Caco-2 (cell line): Measurements from ENCODE around the gene IL15. TPM values are rescaled to one million over a fixed set of nuclear protein-coding genes. Genes with fewer than 3 reads are reported as not detected.

Experiments used
- BruUV-seq: library from RNA; stranded (reverse); fragments of 400-500 nt; replicated peaks from 2 replicates; lab custom pipeline; 2021; lab: Mats Ljungman, UMichigan
- CTCF ChIA-PET: fragments of 300-600 bp; sonication (Branson Sonifier 250); formaldehyde crosslinking; loops from one replicate; lab custom pipeline; 2022; ENCODE audit warnings: antibody characterized with exemption; lab: Charles Lee
- POLR2A ChIA-PET: fragments of 300-600 bp; sonication (Branson Sonifier 250); formaldehyde crosslinking; loops from one replicate; lab custom pipeline; 2022; ENCODE audit warnings: antibody characterized with exemption; lab: Charles Lee
- DNase-seq, 2 experiments: peaks; one replicate each; pipeline versions ENCODE4 v3.0.0 to v3.0.0-alpha.2; 2020 to 2022
- H3K27me3 ChIP-seq: replicated peaks from 2 replicates; pipeline ENCODE4 v1.6.0; 2011; ENCODE audit warnings: low read length; ENCODE audit not compliant: control insufficient read depth, insufficient read depth
- H3K36me3 ChIP-seq: 2 replicates; pipeline ENCODE4 v1.5.1; 2011; ENCODE audit warnings: low read length; ENCODE audit not compliant: control insufficient read depth, insufficient read depth
- H3K4me1 ChIP-seq: fragments of 250-450 bp; sonication (Bioruptor Pico); 2 replicates; pipeline ENCODE4 v1.5.1; 2020; ENCODE audit warnings: mild to moderate bottlenecking
- H3K4me3 ChIP-seq: 2 replicates; pipeline ENCODE4 v1.5.1; 2011; ENCODE audit warnings: low read depth, mild to moderate bottlenecking, control low read depth, low read length
- H3K9me3 ChIP-seq: fragments of 250-450 bp; sonication (Bioruptor Pico); 2 replicates; pipeline ENCODE4 v1.5.1; 2020; ENCODE audit warnings: mild to moderate bottlenecking, moderate library complexity
- H3K27ac Mint-ChIP-seq: one replicate; pipeline ENCODE4 v1.8.0; 2022; ENCODE audit warnings: mixed read lengths; ENCODE audit not compliant: unreplicated experiment
- H3K27me3 Mint-ChIP-seq: one replicate; pipeline ENCODE4 v1.8.0; 2022; ENCODE audit warnings: mixed read lengths; ENCODE audit not compliant: insufficient read depth, unreplicated experiment
- H3K36me3 Mint-ChIP-seq: one replicate; pipeline ENCODE4 v1.8.0; 2022; ENCODE audit warnings: mild to moderate bottlenecking, mixed read lengths; ENCODE audit not compliant: insufficient read depth, unreplicated experiment
- H3K4me1 Mint-ChIP-seq: one replicate; pipeline ENCODE4 v1.8.0; 2022; ENCODE audit warnings: low read depth, mixed read lengths; ENCODE audit not compliant: unreplicated experiment
- H3K4me3 Mint-ChIP-seq: one replicate; pipeline ENCODE4 v1.8.0; 2022; ENCODE audit warnings: mild to moderate bottlenecking, moderate library complexity, mixed read lengths; ENCODE audit not compliant: unreplicated experiment
- H3K9me3 Mint-ChIP-seq: one replicate; pipeline ENCODE4 v1.8.0; 2022; ENCODE audit warnings: mixed read lengths; ENCODE audit not compliant: unreplicated experiment
- intact Hi-C: fragments of 100-400 bp; cut with micrococcal nuclease; formaldehyde crosslinking; loops from one replicate; pipeline ENCODE4 v1.10.0; 2022; ENCODE audit not compliant: unreplicated experiment
- total RNA-seq: library from RNA; stranded (reverse); gene quantifications from 2 replicates; pipeline ENCODE4 v1.2.3, GENCODE V29; 2022
- TF ChIP-seq, protein P1 (sequence below), 2 experiments: fragments of 200-600 bp in 1 of 2; IDR thresholded peaks; 1 replicate in 1 of 2; 2 replicates in 1 of 2; pipeline versions ENCODE4 v1.5.1 to v1.8.0; 2011 to 2022; ENCODE audit warnings: antibody characterized with exemption in 1 of 2, control low read depth in 1 of 2, inconsistent platforms in 1 of 2, low read depth in 1 of 2, low read length in 1 of 2, mild to moderate bottlenecking in 1 of 2, moderate library complexity in 1 of 2; ENCODE audit not compliant: insufficient read depth in 1 of 2, severe bottlenecking in 1 of 2, unreplicated experiment in 1 of 2

IL15 gene
- total RNA-seq, 1 experiment from 2014 or later: not detected

GRCh38 chr4:141713771-141714445, 77.5 kb downstream of the IL15 start:
- no peak overlapping the region for H3K4me3 Mint-ChIP-seq
- intact Hi-C loops: no loop called here
- no peak overlapping the region for H3K27ac Mint-ChIP-seq

GRCh38 chr4:141719585-141719984, 83.2 kb downstream of the IL15 start:
- H3K4me3 Mint-ChIP-seq: no peak overlapping the region
- Histone ChIP-seq H3K4me3 (no peak overlapping the region), H3K9me3 (no peaks in the 10 kb centered on the region), H3K4me1 (no peaks in the 10 kb centered on the region), H3K27me3 (no peaks in the 10 kb centered on the region), H3K36me3 (no peaks in the 10 kb centered on the region)
- no peak for DNase-seq
- ChIA-PET POLR2A (no interaction called here), CTCF (no interaction called here)
- no TSS peak for BruUV-seq
- intact Hi-C loops: no loop called here
- H3K9me3 Mint-ChIP-seq: no peaks in the 10 kb centered on the region
- no peaks in the 10 kb centered on the region for H3K27me3 Mint-ChIP-seq
- no peak overlapping the region for H3K27ac Mint-ChIP-seq
- H3K4me1 Mint-ChIP-seq: no peaks in the 10 kb centered on the region
- no peaks in the 10 kb centered on the region for H3K36me3 Mint-ChIP-seq
- TF ChIP-seq, protein P1, sequence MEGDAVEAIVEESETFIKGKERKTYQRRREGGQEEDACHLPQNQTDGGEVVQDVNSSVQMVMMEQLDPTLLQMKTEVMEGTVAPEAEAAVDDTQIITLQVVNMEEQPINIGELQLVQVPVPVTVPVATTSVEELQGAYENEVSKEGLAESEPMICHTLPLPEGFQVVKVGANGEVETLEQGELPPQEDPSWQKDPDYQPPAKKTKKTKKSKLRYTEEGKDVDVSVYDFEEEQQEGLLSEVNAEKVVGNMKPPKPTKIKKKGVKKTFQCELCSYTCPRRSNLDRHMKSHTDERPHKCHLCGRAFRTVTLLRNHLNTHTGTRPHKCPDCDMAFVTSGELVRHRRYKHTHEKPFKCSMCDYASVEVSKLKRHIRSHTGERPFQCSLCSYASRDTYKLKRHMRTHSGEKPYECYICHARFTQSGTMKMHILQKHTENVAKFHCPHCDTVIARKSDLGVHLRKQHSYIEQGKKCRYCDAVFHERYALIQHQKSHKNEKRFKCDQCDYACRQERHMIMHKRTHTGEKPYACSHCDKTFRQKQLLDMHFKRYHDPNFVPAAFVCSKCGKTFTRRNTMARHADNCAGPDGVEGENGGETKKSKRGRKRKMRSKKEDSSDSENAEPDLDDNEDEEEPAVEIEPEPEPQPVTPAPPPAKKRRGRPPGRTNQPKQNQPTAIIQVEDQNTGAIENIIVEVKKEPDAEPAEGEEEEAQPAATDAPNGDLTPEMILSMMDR (IDR thresholded peaks at IDR 0.05; ENCODE audit: insufficient read depth in 1 of 2, low read depth in 1 of 2, low read length in 1 of 2, severe bottlenecking in 1 of 2, unreplicated experiment in 1 of 2): no peak

More at GRCh38 chr4:141713771-141714445, 77.5 kb downstream of the IL15 start:
- H3K9me3 Mint-ChIP-seq: no peaks in the 10 kb centered on the region
- no peaks in the 10 kb centered on the region for H3K27me3 Mint-ChIP-seq
- CTCF ChIA-PET: no interaction called here
- no TSS peak for BruUV-seq
- Histone ChIP-seq H3K9me3 (no peaks in the 10 kb centered on the region), H3K36me3 (no peaks in the 10 kb centered on the region), H3K4me1 (no peaks in the 10 kb centered on the region), H3K4me3 (no peak overlapping the region), H3K27me3 (no peaks in the 10 kb centered on the region)
- no peaks in the 10 kb centered on the region for H3K36me3 Mint-ChIP-seq
- TF ChIP-seq, protein P1 (IDR thresholded peaks at IDR 0.05; ENCODE audit: insufficient read depth in 1 of 2, low read depth in 1 of 2, low read length in 1 of 2, severe bottlenecking in 1 of 2, unreplicated experiment in 1 of 2): no peak
- DNase-seq: no peak
- no peaks in the 10 kb centered on the region for H3K4me1 Mint-ChIP-seq
- POLR2A ChIA-PET: no interaction called here

GRCh38 chr4:141721174-141721573, 84.8 kb downstream of the IL15 start:
- ChIA-PET CTCF (no interaction called here), POLR2A (no interaction called here)
- Mint-ChIP-seq H3K4me1 (no peaks in the 10 kb centered on the region), H3K27me3 (no peaks in the 10 kb centered on the region), H3K9me3 (no peaks in the 10 kb centered on the region), H3K27ac (no peak overlapping the region), H3K36me3 (no peaks in the 10 kb centered on the region), H3K4me3 (no peak overlapping the region)
- no peak overlapping the region for H3K4me3 ChIP-seq
- no peaks in the 10 kb centered on the region for H3K36me3 ChIP-seq
- H3K4me1 ChIP-seq: no peaks in the 10 kb centered on the region
- DNase-seq: no peak
- TF ChIP-seq, protein P1 (IDR thresholded peaks at IDR 0.05; ENCODE audit: insufficient read depth in 1 of 2, low read depth in 1 of 2, low read length in 1 of 2, severe bottlenecking in 1 of 2, unreplicated experiment in 1 of 2): no peak
- BruUV-seq: no TSS peak
- H3K9me3 ChIP-seq: no peaks in the 10 kb centered on the region
- intact Hi-C loops: no loop called here
- H3K27me3 ChIP-seq: no peaks in the 10 kb centered on the region
